Pancreas (tissue), 10 donors: ENCODE results near the gene KDM2A. TPM values are rescaled to one million over a fixed set of nuclear protein-coding genes. Genes with fewer than 3 reads are reported as not detected.

ENCODE experiments used
- ATAC-seq, 4 donors: fragments of 200-7000 bp; cut with Tn5 transposase; one replicate each; pipeline versions ENCODE4 v1.8.0 to v1.9.1; 2020; ENCODE audit warnings: mild to moderate bottlenecking in 4 of 4, moderate library complexity in 4 of 4
- DNase-seq, 6 donors: peaks; one replicate each; pipeline ENCODE4 v3.0.0-alpha.2; 2020
- FAIRE-seq: peaks from 2 replicates; lab custom pipeline; 2012; peaks lifted over from hg19 to GRCh38; lab: Jason Lieb, UNC
- H3K27ac ChIP-seq, 4 donors: fragments of 200-600 bp; sonication (generic); 1 replicate in 3 of 4; 2 replicates in 1 of 4; pipeline versions ENCODE4 v1.5.0 to v1.8.0; 2020
- H3K27me3 ChIP-seq, 4 donors: fragments of 200-600 bp; one replicate each; pipeline ENCODE4 v1.8.0; 2021
- H3K36me3 ChIP-seq, 3 donors: fragments of 200-600 bp; sonication (generic) in 1 of 3; one replicate each; pipeline versions ENCODE4 v1.5.0 to v1.8.0; 2020 to 2021
- H3K4me1 ChIP-seq, 3 donors: fragments of 200-600 bp; one replicate each; pipeline ENCODE4 v1.8.0; 2021
- H3K4me3 ChIP-seq, 4 donors: fragments of 200-600 bp; sonication (generic) in 2 of 4; one replicate each; pipeline versions ENCODE4 v1.5.0 to v1.8.0; 2020 to 2021
- H3K9me3 ChIP-seq, 4 donors: fragments of 200-600 bp; one replicate each; pipeline ENCODE4 v1.8.0; 2021
- WGBS, 2 donors: extraction: QIAGEN DNeasy Blood & Tissue Kit; methylation state at CpG; one replicate each; pipeline ENCODE4 v1.1.7; 2013; 5-methylcytosine and 5-hydroxymethylcytosine counted together
- intact Hi-C, 3 donors: fragments of 100-400 bp; cut with DNase I; formaldehyde crosslinking; loops; one replicate each; pipeline versions ENCODE4 v1.11.1 to v1.14.2; 2022
- polyA plus RNA-seq, 2 donors: library from polyadenylated mRNA; stranded (reverse); fragments of 200-250 nt; gene quantifications; one replicate each; pipeline ENCODE4 v1.2.3, GENCODE V29; 2013
- total RNA-seq, 6 donors: library from RNA; stranded (reverse); fragmentation: NEBNext Ultra II Directional in 4 of 6; extraction: Animal tissue kit (Norgen Biotek cat#: 25700) in 4 of 6; gene quantifications; one replicate each; pipeline versions ENCODE4 v1.2.1 to v1.2.4, GENCODE V29; 2021 to 2023
- TF ChIP-seq, protein P1 (sequence below), 4 donors: fragments of 200-600 bp; sonication (generic) in 3 of 4; IDR thresholded peaks; one replicate each; pipeline versions ENCODE4 v1.5.0 to v1.8.0; 2021; ENCODE audit warnings: antibody characterized with exemption in 4 of 4
- donor health status: healthy with polysubstance abuse.
- donor health status: DM: no; HTN: no; CAD: no; lungs with moderate emphysema.
- donor health status: DM: no; HTN: no; CAD: no.
- donor health status: control.
- donor health status: control.
- donor health status: Bipolar disorder and iron deficiency.
- donor health status: DM: yes; HTN: yes; CAD: no.
- donor health status: DM: no; HTN: no; CAD: no.
- donor health status: DM: no; HTN: no; CAD: no.
- donor health status: DM: yes; HTN: yes; CAD: no.

Gene KDM2A
- total and polyA plus RNA-seq, 8 donors = 17.2 to 39.1 (median 22.5) TPM

DNA sequence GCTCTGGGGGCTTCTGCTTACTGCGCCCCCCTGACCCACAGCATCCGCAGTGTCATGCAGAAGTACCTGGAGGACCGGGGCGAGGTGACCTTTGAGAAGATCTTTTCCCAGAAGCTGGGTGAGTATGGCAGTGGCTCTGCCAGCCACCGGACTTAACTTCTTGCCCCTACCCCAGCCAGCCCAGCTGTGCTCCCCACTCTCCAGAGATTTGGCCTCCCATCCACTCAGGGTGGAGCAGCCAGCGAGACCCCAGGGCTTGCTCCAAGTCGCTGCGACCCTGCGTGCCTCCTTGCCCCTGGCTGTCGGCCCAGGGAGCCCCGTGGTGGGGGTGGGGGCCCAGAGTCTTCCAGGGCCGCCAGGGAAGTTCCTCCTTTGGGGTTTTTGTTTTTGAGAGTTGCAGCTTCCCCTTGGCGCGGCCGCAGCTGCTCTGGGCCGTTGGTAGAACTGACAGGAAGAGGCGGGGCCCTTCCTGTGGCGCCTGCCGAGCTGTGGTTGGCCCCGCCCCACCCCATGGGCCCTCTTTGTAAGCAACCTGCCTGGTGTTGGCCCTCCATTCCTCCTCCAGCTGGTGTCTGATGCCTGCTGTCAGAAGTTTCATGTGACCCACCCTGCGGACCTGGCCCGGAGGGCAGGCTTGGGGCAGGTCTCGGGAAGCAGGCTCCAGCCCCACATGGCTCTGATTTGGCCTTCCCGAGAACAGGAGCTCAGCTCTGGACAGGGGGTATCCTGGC, 158.3 kb downstream of the KDM2A start:
- H3K9me3 ChIP-seq = no peaks in the 10 kb centered on the region
- peak overlapping the region in 3 of 4 donors; percentile 49 to 76 (median 59) for H3K27ac ChIP-seq
- H3K4me3 ChIP-seq = peak overlapping the region in 1 of 4 donors; percentile 26
- no peaks in the 10 kb centered on the region for H3K27me3 ChIP-seq
- 72 to 73% methylated on average over 23 to 24 of the region's 24 CpGs for WGBS, 2 donors
- TF ChIP-seq, protein P1, sequence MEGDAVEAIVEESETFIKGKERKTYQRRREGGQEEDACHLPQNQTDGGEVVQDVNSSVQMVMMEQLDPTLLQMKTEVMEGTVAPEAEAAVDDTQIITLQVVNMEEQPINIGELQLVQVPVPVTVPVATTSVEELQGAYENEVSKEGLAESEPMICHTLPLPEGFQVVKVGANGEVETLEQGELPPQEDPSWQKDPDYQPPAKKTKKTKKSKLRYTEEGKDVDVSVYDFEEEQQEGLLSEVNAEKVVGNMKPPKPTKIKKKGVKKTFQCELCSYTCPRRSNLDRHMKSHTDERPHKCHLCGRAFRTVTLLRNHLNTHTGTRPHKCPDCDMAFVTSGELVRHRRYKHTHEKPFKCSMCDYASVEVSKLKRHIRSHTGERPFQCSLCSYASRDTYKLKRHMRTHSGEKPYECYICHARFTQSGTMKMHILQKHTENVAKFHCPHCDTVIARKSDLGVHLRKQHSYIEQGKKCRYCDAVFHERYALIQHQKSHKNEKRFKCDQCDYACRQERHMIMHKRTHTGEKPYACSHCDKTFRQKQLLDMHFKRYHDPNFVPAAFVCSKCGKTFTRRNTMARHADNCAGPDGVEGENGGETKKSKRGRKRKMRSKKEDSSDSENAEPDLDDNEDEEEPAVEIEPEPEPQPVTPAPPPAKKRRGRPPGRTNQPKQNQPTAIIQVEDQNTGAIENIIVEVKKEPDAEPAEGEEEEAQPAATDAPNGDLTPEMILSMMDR (IDR thresholded peaks at IDR 0.05) = no peak
- H3K36me3 ChIP-seq = peaks cover 0 to 33% (median 24%) of the 10 kb centered on the region in 3 donors
- intact Hi-C loops = no loop called here
- no peak for FAIRE-seq
- peaks cover 0 to 17% (median 0%) of the 10 kb centered on the region in 3 donors for H3K4me1 ChIP-seq
- peak in 3 of 4 donors; percentile 64 to 78 (median 76) for ATAC-seq
- peak in 4 of 6 donors; percentile 45 to 76 (median 69) for DNase-seq

DNA sequence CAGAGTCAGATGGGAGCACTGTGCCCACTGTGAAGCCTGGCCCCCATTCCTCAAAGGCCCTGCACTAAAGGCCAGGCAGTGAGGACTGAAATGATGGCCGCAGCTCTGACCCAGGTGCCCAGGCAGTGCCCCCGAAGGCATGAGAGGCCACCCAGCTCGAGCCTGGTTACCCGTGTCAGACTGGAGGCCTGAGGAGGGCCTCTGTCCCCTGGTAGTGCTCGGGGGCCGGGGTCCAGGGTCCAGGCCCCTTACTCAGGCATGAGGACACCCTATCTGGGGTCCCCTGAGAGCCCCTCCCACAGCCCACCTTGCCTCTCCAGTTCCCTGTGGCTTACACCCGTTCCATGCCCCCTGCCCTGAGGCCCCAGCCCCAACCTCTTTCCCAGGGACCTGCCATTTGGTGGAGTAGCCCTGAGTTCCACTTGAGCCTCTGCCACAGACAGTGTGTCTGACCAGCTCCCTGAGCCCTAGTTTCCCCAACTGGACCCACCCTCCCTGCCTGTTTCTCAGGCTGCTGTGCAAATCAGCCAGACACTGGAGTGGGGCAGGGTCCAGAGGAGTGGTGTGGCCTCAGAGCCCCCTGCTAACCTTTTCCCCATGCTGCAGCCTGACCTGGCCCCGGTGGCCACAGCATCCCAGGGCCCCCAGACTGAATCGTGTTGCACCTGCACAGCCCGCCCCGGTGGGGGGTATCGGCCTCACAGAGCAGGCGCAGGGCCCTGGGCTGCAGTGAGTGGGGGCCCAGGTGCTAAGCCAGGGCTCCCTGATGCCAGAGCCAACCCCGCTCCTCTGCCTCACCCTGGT, 159.3 kb downstream of the KDM2A start:
- H3K27ac ChIP-seq = peak overlapping the region in 2 of 4 donors; percentile 55 to 66
- DNase-seq (peak in 3 of 6 donors; percentile 30 to 65 (median 50)), FAIRE-seq (no peak), ATAC-seq (no peak)
- H3K4me1 ChIP-seq = peaks cover 0 to 17% (median 0%) of the 10 kb centered on the region in 3 donors
- peaks cover 0 to 42% (median 27%) of the 10 kb centered on the region in 3 donors for H3K36me3 ChIP-seq
- peak overlapping the region in 1 of 4 donors; percentile 26 for H3K4me3 ChIP-seq
- no peaks in the 10 kb centered on the region for H3K27me3 ChIP-seq
- TF ChIP-seq, protein P1 (IDR thresholded peaks at IDR 0.05) = no peak
- 86 to 91% methylated on average over 14 of the region's 14 CpGs for WGBS, 2 donors
- no peaks in the 10 kb centered on the region for H3K9me3 ChIP-seq
- intact Hi-C loops = no loop called here

DNA sequence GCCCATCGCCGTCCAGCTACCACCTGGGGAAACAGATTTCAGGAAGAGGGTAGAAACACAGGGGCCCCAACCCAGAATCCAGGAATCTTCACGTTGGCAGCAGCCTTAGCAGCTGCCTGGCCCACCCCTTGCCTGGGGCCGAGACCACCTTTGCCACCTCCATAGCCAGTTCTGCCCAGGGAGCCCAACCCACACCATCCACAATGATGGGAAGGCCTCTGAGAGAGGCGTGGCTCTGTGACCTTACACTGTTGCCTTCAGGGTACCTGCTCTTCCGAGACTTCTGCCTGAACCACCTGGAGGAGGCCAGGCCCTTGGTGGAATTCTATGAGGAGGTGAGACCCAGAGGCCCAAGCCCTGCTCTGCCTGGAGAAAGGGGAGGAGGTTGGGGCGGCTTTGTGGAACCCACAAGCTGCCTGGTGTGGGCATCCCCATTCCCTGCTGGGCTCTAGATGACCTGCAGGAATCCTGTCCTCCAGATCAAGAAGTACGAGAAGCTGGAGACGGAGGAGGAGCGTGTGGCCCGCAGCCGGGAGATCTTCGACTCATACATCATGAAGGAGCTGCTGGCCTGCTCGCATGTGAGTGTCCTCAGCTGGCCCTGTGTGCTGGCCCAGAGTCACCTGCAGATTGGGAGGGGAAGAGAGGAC, 160.0 kb downstream of the KDM2A start:
- peaks cover 0 to 12% (median 0%) of the 10 kb centered on the region in 3 donors for H3K4me1 ChIP-seq
- TF ChIP-seq, protein P1 (IDR thresholded peaks at IDR 0.05) = no peak
- 88 to 89% methylated on average over 13 to 14 of the region's 14 CpGs for WGBS, 2 donors
- peaks cover 0 to 46% (median 34%) of the 10 kb centered on the region in 3 donors for H3K36me3 ChIP-seq
- intact Hi-C loops = no loop called here
- ATAC-seq = no peak
- H3K9me3 ChIP-seq = no peaks in the 10 kb centered on the region
- H3K27me3 ChIP-seq = no peaks in the 10 kb centered on the region
- peak overlapping the region in 1 of 4 donors; percentile 55 for H3K27ac ChIP-seq
- no peak for FAIRE-seq
- H3K4me3 ChIP-seq = no peak overlapping the region
- DNase-seq = peak in 1 of 6 donors; percentile 42

DNA sequence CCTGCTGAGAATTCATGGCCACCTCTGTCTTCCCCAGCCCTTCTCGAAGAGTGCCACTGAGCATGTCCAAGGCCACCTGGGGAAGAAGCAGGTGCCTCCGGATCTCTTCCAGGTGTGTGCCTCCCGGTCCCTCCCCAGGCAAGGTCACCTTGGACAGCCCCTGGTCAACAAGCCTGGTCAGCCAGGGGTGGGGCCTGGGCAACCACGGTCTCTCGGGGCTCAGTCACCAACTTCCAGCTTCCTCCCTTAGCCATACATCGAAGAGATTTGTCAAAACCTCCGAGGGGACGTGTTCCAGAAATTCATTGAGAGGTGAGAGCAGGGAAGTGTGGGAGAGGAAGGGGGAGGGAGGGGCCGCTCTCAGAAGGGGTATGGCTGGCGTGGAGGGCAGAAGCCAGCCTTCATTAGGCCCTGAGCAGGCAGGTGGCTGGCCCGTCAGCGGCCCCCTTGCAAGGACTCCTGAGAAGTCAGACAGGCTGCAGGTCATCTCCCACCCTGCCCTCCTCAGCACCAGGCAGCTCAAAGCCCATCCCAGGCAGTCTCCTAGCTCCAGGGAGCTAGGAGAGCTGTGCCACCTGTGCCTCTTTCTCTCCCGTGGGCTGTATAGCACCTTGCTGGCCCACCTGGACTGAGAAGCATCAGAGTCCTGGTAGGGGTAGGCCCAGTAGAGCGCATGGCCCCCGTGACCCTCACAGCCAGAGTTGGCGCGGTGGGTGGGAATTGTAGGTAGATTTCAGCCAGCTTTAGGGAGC, 160.7 kb downstream of the KDM2A start:
- intact Hi-C loops = no loop called here
- FAIRE-seq (no peak), DNase-seq (peak in 1 of 6 donors; percentile 44), ATAC-seq (no peak)
- 74 to 75% methylated on average over 16 to 17 of the region's 17 CpGs for WGBS, 2 donors
- Histone ChIP-seq H3K4me1 (peaks cover 0 to 7% (median 0%) of the 10 kb centered on the region in 3 donors), H3K9me3 (no peaks in the 10 kb centered on the region), H3K4me3 (no peak overlapping the region), H3K36me3 (peaks cover 4 to 53% (median 41%) of the 10 kb centered on the region in 3 donors), H3K27me3 (no peaks in the 10 kb centered on the region), H3K27ac (no peak overlapping the region)
- TF ChIP-seq, protein P1 (IDR thresholded peaks at IDR 0.05) = no peak
